ENCODE data around the gene CEP104.

GRCh38 chr1:3783651-3784474, 73.1 kb downstream of the CEP104 start:
- TF ChIP-seq CTCF (IDR thresholded peaks at IDR 0.05) (no peak), EZH2 (IDR thresholded peaks at IDR 0.05; ENCODE audit: borderline replicate concordance, insufficient read depth, low read depth, low read length, poor library complexity, severe bottlenecking) (no peak)
